DND-41 (cell line): ENCODE data around the gene MAGEA2.
"Not testable (repeated sequence)": the region's sequence is repeated elsewhere in the genome, so short reads cannot be mapped to it uniquely, and the experiment has no call there.

ENCODE experiments used
- ATAC-seq: fragments of 200-7000 bp; cut with Tn5 transposase; 3 replicates; pipeline ENCODE4 v1.9.1; 2021; ENCODE audit warnings: low read depth; ENCODE audit not compliant: insufficient read depth
- DNase-seq: peaks from one replicate; pipeline ENCODE4 v3.0.0-alpha.2; 2020
- H2AFZ ChIP-seq: 2 replicates; pipeline ENCODE4 v1.6.0; 2012; ENCODE audit warnings: low read depth, low read length
- H3K27ac ChIP-seq: 2 replicates; pipeline ENCODE4 v1.5.1; 2012; ENCODE audit warnings: low read length, inconsistent platforms
- H3K27me3 ChIP-seq: fragments of 200-600 bp; sonication (generic); 2 replicates; pipeline ENCODE4 v1.6.0; 2012; ENCODE audit warnings: low read length, mild to moderate bottlenecking, inconsistent platforms; ENCODE audit not compliant: insufficient read depth, poor library complexity
- H3K36me3 ChIP-seq: 2 replicates; pipeline ENCODE4 v1.5.1; 2012; ENCODE audit warnings: low read length, inconsistent platforms; ENCODE audit not compliant: insufficient read depth
- H3K4me1 ChIP-seq: 2 replicates; pipeline ENCODE4 v1.5.1; 2012; ENCODE audit warnings: mild to moderate bottlenecking, low read length; ENCODE audit not compliant: insufficient read depth
- H3K4me2 ChIP-seq: 2 replicates; pipeline ENCODE4 v1.6.0; 2012; ENCODE audit warnings: mild to moderate bottlenecking, moderate library complexity, low read length, inconsistent platforms; ENCODE audit not compliant: insufficient read depth
- H3K4me3 ChIP-seq, 2 experiments: fragments of 200-600 bp in 1 of 2; shearing (Covaris generic) in 1 of 2; 2 replicates each; pipeline ENCODE4 v1.5.1; 2012 to 2016; ENCODE audit warnings: inconsistent platforms in 2 of 2, low read length in 2 of 2, mild to moderate bottlenecking in 2 of 2, low read depth in 1 of 2, moderate library complexity in 1 of 2
- H3K79me2 ChIP-seq: 2 replicates; pipeline ENCODE4 v1.6.0; 2012; ENCODE audit warnings: low read length, inconsistent platforms; ENCODE audit not compliant: insufficient read depth
- H3K9ac ChIP-seq: 2 replicates; pipeline ENCODE4 v1.6.0; 2012; ENCODE audit warnings: low read depth, mild to moderate bottlenecking, inconsistent platforms, low read length, moderate library complexity
- H3K9me3 ChIP-seq: 2 replicates; pipeline ENCODE4 v1.5.1; 2012; ENCODE audit warnings: low read length, moderate library complexity, mild to moderate bottlenecking, inconsistent platforms; ENCODE audit not compliant: insufficient read depth, severe bottlenecking
- H4K20me1 ChIP-seq: 2 replicates; pipeline ENCODE4 v1.6.0; 2012; ENCODE audit warnings: low read length; ENCODE audit not compliant: insufficient read depth
- CTCF ChIP-seq: IDR thresholded peaks from 2 replicates; pipeline ENCODE4 v1.5.1; 2012; ENCODE audit warnings: borderline replicate concordance, low read length, moderate library complexity, mild to moderate bottlenecking; ENCODE audit not compliant: poor library complexity, severe bottlenecking; ENCODE audit errors: extremely low read depth
- EZH2 ChIP-seq: IDR thresholded peaks from 3 replicates; pipeline ENCODE4 v1.6.1; 2012; ENCODE audit warnings: borderline replicate concordance, low read depth, mild to moderate bottlenecking, moderate library complexity, low read length, inconsistent platforms; ENCODE audit not compliant: severe bottlenecking

MAGEA2 gene

GRCh38 chrX:152735101-152735500 is 18.5 kb downstream of the MAGEA2 start:
- Histone ChIP-seq H3K4me3 (no peak overlapping the region), H4K20me1 (no peaks in the 10 kb centered on the region), H3K4me2 (no peak overlapping the region), H3K36me3 (no peaks in the 10 kb centered on the region), H3K79me2 (no peaks in the 10 kb centered on the region), H3K27ac (no peak overlapping the region), H3K4me1 (no peaks in the 10 kb centered on the region), H2AFZ (no peak overlapping the region), H3K27me3 (no peaks in the 10 kb centered on the region), H3K9me3 (no peaks in the 10 kb centered on the region), H3K9ac (no peak overlapping the region)
- DNase-seq (no peak), ATAC-seq (no peak)
- no peak for TF ChIP-seq EZH2
- TF ChIP-seq CTCF: no peak

- DNase-seq: not testable (repeated sequence)
These were observed 19.3 kb downstream of the MAGEA2 start for GRCh38 chrX:152734143-152734858.

DNA sequence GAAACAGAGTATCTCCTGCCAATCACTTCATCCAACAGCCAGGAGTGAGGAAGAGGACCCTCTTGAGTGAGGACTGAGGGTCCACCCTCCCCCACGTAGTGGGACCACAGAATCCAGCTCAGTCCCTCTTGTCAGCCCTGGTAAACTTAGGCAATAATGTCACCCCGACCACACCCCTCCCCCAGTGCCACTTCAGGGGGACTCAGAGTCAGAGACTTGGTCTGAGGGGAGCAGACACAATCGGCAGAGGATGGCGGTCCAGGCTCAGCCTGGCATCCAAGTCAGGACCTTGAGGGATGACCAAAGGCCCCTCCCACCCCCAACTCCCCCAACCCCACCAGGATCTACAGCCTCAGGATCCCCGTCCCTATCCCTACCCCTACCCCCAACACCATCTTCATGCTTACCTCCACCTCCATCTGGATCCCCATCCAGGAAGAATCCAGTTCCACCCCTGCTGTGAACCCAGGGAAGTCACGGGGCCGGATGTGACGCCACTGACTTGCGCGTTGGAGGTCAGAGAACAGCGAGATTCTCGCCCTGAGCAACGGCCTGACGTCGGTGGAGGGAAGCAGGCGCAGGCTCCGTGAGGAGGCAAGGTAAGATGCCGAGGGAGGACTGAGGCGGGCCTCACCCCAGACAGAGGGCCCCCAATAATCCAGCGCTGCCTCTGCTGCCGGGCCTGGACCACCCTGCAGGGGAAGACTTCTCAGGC is 20.2 kb downstream of the MAGEA2 start, which contains the start of the genes CSAG1 and MAGEA12:
Gene CSAG1 (minus strand): TSS at position 461 of the 715 bp plus-strand sequence. CDS start 1,261 bp downstream, outside the sequence.
Gene MAGEA12 (plus strand): TSS at position 497 of the 715 bp plus-strand sequence. CDS start 2,405 bp downstream, outside the sequence.
- Histone ChIP-seq H3K27me3 (no peaks in the 10 kb centered on the region), H2AFZ (no peak within 1 kb of the TSS), H3K9ac (no peak within 1 kb of the TSS), H3K79me2 (no peaks in the 10 kb centered on the region), H4K20me1 (no peaks in the 10 kb centered on the region), H3K4me2 (no peak within 1 kb of the TSS), H3K4me3 (no peak within 1 kb of the TSS), H3K9me3 (no peaks in the 10 kb centered on the region), H3K27ac (no peak within 1 kb of the TSS), H3K4me1 (no peaks in the 10 kb centered on the region), H3K36me3 (no peaks in the 10 kb centered on the region)
- ATAC-seq (no peak), DNase-seq (no peak)
- TF ChIP-seq CTCF (no peak), EZH2 (no peak)

More at GRCh38 chrX:152734143-152734858, 19.3 kb downstream of the MAGEA2 start:
- ATAC-seq, H3K4me1 ChIP-seq, H3K79me2 ChIP-seq, H3K36me3 ChIP-seq, H3K4me3 ChIP-seq, H3K9ac ChIP-seq, H4K20me1 ChIP-seq, H2AFZ ChIP-seq, H3K27ac ChIP-seq, H3K9me3 ChIP-seq, H3K4me2 ChIP-seq, H3K27me3 ChIP-seq: not testable (repeated sequence)

DNA sequence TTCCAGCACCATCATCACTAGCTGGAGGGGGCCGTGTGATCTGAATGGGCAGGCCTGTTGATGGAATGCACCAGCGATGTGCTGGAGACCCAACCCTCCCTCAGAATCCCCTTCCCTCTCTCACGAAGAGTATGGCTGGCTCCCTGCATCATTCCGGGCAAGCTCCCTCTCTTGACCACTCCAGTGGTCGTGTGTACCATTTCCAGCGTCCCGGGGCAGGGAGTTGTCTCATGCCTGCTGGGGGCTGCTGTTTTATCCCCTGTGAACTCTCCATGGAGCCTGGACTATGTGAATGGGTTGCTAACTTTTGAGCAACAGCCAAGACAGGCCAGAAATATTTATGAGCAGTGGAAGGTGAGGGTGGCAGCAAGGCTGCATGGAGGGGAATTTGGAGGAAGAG is 28.2 kb downstream of the MAGEA2 start:
- Histone ChIP-seq H2AFZ (no peak overlapping the region), H3K4me2 (no peak overlapping the region), H3K27ac (no peak overlapping the region), H3K27me3 (no peaks in the 10 kb centered on the region), H3K9ac (no peak overlapping the region), H3K36me3 (no peaks in the 10 kb centered on the region), H3K4me1 (no peaks in the 10 kb centered on the region), H3K9me3 (no peaks in the 10 kb centered on the region), H4K20me1 (no peaks in the 10 kb centered on the region), H3K4me3 (no peak overlapping the region), H3K79me2 (no peaks in the 10 kb centered on the region)
- ATAC-seq (no peak), DNase-seq (no peak)
- TF ChIP-seq CTCF: no peak
- no peak for TF ChIP-seq EZH2

- ATAC-seq, H3K27ac ChIP-seq, H3K9ac ChIP-seq, H3K27me3 ChIP-seq, H3K4me3 ChIP-seq, H2AFZ ChIP-seq, H4K20me1 ChIP-seq, H3K9me3 ChIP-seq, H3K4me2 ChIP-seq, DNase-seq, H3K36me3 ChIP-seq, H3K4me1 ChIP-seq, H3K79me2 ChIP-seq: not testable (repeated sequence)
These were observed 39.5 kb downstream of the MAGEA2 start, which contains the start of gene MAGEA2B for GRCh38 chrX:152713815-152714787. Gene MAGEA2B (plus strand): TSS chrX:152714628. CDS start chrX:152717107, 2,479 bp downstream.
